Tibial artery (tissue), 4 donors: ENCODE results near the gene HECTD4.
"Not testable (repeated sequence)": the region's sequence is repeated elsewhere in the genome, so short reads cannot be mapped to it uniquely, and the experiment has no call there.

Experiments used
- DNase-seq, 2 donors: peaks; one replicate each; pipeline ENCODE4 v3.0.0-alpha.2; 2019
- H3K27ac ChIP-seq, 2 donors: fragments of 200-600 bp; sonication (generic) in 1 of 2; 1 replicate in 1 of 2; 2 replicates in 1 of 2; pipeline ENCODE4 v1.5.1; 2018 to 2019; ENCODE audit warnings: mild to moderate bottlenecking in 1 of 2
- H3K27me3 ChIP-seq, 2 donors: fragments of 200-600 bp; sonication (generic) in 1 of 2; one replicate each; pipeline versions ENCODE4 v1.5.1 to v1.6.0; 2016 to 2019
- H3K36me3 ChIP-seq, 3 donors: fragments of 200-600 bp; sonication (generic) in 2 of 3; one replicate each; pipeline ENCODE4 v1.5.1; 2016 to 2019; ENCODE audit warnings: mild to moderate bottlenecking in 2 of 3
- H3K4me1 ChIP-seq, 4 donors: fragments of 200-600 bp; sonication (generic) in 2 of 4; 1 replicate in 3 of 4; 2 replicates in 1 of 4; pipeline ENCODE4 v1.5.1; 2016 to 2019
- H3K4me3 ChIP-seq, 2 donors: fragments of 200-600 bp; sonication (generic) in 1 of 2; 1 replicate in 1 of 2; 2 replicates in 1 of 2; pipeline ENCODE4 v1.5.1; 2018 to 2019; ENCODE audit warnings: mild to moderate bottlenecking in 2 of 2
- H3K9me3 ChIP-seq, 3 donors: fragments of 200-600 bp; sonication (generic) in 1 of 3; one replicate each; pipeline ENCODE4 v1.5.1; 2016 to 2019
- intact Hi-C: fragments of 100-400 bp; cut with DNase I; formaldehyde crosslinking; loops from one replicate; pipeline ENCODE4 v1.15.0; 2023; ENCODE audit warnings: low total_unique reads
- TF ChIP-seq, protein P1 (sequence below), 2 experiments: fragments of 200-600 bp in 1 of 2; fragments of 450-650 bp in 1 of 2; IDR thresholded peaks; one replicate each; pipeline ENCODE4 v1.5.1; 2017 to 2019; ENCODE audit warnings: antibody characterized with exemption in 2 of 2, mild to moderate bottlenecking in 1 of 2, moderate library complexity in 1 of 2

HECTD4 gene

DNA sequence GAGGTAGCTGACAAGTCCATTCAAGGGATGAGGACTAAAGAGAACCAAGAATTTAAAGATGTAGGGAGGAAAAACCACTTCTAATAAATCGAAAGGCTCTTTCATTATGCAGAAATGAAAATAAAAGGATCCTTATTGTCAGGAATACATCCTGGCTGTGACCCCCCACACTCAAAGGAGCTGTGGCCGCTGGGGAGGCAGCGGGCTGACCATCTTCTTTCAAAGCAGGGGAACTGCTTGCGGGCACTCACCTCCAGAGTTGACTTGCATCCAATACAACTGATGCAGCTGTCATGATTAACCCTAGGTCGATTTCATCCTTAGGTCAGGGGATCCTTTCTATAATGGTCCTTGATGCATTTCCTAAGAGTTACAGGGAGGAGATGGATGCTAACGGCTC lies 221.6 kb downstream of the HECTD4 start:
- TF ChIP-seq, protein P1, sequence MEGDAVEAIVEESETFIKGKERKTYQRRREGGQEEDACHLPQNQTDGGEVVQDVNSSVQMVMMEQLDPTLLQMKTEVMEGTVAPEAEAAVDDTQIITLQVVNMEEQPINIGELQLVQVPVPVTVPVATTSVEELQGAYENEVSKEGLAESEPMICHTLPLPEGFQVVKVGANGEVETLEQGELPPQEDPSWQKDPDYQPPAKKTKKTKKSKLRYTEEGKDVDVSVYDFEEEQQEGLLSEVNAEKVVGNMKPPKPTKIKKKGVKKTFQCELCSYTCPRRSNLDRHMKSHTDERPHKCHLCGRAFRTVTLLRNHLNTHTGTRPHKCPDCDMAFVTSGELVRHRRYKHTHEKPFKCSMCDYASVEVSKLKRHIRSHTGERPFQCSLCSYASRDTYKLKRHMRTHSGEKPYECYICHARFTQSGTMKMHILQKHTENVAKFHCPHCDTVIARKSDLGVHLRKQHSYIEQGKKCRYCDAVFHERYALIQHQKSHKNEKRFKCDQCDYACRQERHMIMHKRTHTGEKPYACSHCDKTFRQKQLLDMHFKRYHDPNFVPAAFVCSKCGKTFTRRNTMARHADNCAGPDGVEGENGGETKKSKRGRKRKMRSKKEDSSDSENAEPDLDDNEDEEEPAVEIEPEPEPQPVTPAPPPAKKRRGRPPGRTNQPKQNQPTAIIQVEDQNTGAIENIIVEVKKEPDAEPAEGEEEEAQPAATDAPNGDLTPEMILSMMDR (IDR thresholded peaks at IDR 0.05): no peak
- Histone ChIP-seq H3K9me3 (peaks cover 0 to 9% (median 8%) of the 10 kb centered on the region in 3 donors), H3K4me3 (no peak overlapping the region), H3K27ac (no peak overlapping the region), H3K4me1 (no peaks in the 10 kb centered on the region), H3K27me3 (no peaks in the 10 kb centered on the region), H3K36me3 (peaks cover 75 to 93% (median 79%) of the 10 kb centered on the region in 3 donors)
- intact Hi-C loops: no loop called here
- no peak for DNase-seq

GRCh38 chr12:112159146-112159541 lies 223.1 kb downstream of the HECTD4 start:
- no peaks in the 10 kb centered on the region for H3K4me1 ChIP-seq
- intact Hi-C loops: no loop called here
- no peak overlapping the region for H3K4me3 ChIP-seq
- H3K36me3 ChIP-seq: peaks cover 80 to 95% (median 83%) of the 10 kb centered on the region in 3 donors
- no peaks in the 10 kb centered on the region for H3K27me3 ChIP-seq
- H3K9me3 ChIP-seq: peaks cover 0 to 9% (median 8%) of the 10 kb centered on the region in 3 donors
- DNase-seq: no peak
- TF ChIP-seq, protein P1 (IDR thresholded peaks at IDR 0.05): no peak
- H3K27ac ChIP-seq: no peak overlapping the region

DNA sequence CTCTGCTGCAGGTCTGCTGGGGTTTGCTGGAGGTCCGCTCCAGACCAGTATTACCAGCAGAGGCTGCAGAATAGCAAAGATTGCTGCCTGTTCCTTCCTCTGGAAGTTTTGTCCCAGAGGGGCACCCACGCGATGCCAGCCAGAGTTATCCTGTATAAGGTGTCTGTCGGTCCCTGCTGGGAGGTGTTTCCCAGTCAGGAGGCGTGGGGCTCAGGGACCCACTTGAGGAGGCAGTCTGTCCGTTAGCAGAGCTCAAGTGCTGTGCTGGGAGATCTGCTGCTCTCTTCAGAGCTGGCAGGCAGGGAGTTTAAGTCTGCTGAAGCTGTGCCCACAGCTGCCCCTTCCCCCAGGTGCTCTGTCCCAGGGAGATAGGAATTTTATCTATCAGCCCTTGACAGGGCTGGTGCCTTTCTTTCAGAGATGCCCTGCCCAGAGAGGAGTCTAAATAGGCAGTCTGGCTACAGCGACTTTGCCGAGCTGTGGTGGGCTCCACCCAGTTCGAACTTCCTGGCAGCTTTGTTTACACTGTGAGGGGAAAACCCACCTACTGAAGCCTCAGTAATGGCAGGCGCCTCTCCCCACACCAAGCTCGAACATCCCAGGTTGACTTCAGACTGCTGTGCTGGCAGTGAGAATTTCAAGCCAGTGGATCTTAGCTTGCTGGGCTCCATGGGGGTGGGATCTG lies 223.6 kb downstream of the HECTD4 start:
- H3K36me3 ChIP-seq: peaks cover 83 to 95% (median 84%) of the 10 kb centered on the region in 3 donors
- H3K27me3 ChIP-seq, H3K4me3 ChIP-seq, intact Hi-C loops, H3K9me3 ChIP-seq, H3K4me1 ChIP-seq, H3K27ac ChIP-seq: not testable (repeated sequence)
- DNase-seq: peak in 1 of 2 donors; percentile 49

DNA sequence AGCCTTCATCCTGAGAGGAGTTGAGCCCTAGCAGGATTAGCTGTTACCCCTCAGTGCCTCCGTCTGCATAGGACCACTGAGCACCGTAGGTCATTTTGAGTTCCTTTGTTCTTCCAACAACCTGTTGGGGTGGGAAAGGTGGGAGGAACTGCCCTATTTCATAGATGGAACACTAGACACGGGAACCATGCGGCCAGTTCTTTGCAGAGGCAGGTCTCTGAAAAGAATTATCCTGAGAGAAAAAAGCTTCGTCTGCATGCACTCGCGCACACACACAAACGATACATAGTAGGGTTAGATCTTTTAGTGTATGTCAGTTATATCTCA lies 228.4 kb downstream of the HECTD4 start:
- DNase-seq: no peak

GRCh38 chr12:112153181-112153892 lies 228.9 kb downstream of the HECTD4 start:
- TF ChIP-seq, protein P1 (IDR thresholded peaks at IDR 0.05): no peak
- Histone ChIP-seq H3K9me3 (peaks cover 0 to 9% (median 0%) of the 10 kb centered on the region in 3 donors), H3K4me1 (no peaks in the 10 kb centered on the region), H3K27ac (no peak overlapping the region), H3K4me3 (no peak overlapping the region), H3K36me3 (peaks cover 83 to 95% (median 85%) of the 10 kb centered on the region in 3 donors), H3K27me3 (no peaks in the 10 kb centered on the region)
- no peak for DNase-seq
- intact Hi-C loops: no loop called here

More for the DNA sequence above, 228.4 kb downstream of the HECTD4 start:
- Histone ChIP-seq H3K36me3 (peaks cover 83 to 95% (median 85%) of the 10 kb centered on the region in 3 donors), H3K4me3 (no peak overlapping the region), H3K27ac (no peak overlapping the region), H3K4me1 (no peaks in the 10 kb centered on the region), H3K27me3 (no peaks in the 10 kb centered on the region), H3K9me3 (peaks cover 0 to 9% (median 0%) of the 10 kb centered on the region in 3 donors)
- TF ChIP-seq, protein P1 (IDR thresholded peaks at IDR 0.05): no peak
- intact Hi-C loops: no loop called here
